ENCODE results near the gene MREG.
"Not testable (repeated sequence)": the region's sequence is repeated elsewhere in the genome, so short reads cannot be mapped to it uniquely, and the experiment has no call there.

The MREG gene

DNA sequence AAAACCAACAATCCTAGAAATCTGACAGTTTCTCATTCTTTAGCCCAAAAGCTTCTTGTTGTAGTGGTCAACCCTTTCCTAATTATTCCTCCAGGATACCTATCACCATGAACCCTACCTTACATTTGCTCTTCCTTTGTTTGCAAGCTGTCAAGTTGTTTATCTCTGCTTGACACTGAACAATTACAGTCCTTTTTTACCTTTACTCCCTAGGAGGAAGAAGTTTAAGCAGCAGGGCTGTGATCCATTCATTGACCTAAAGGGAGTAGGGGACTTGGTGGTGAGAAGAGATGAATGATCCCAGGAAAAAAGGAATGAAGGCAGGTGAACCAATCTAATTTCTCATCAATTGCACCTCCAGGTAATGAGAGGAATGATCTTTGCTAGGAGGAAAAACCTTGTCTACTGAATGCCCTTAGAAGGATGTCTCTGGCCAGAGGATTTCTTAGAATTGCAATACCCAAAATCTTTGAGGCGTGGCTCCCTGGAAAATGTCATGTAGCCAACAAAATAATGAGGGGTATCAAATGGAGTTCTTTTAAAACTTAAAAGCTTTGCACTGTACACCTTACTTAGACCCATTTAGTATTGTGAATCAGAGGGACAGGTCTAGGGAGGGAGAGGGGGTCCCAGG lies 47.7 kb downstream of the MREG start:
- no peaks in the 10 kb centered on the region for H3K4me1 ChIP-seq
- H3K27me3 ChIP-seq, result no peaks in the 10 kb centered on the region
- no peak for DNase-seq
- no peak overlapping the region for H3K4me3 ChIP-seq (ENCODE audit: low read depth, low read length)
- H3K36me3 ChIP-seq, result peaks cover 3% of the 10 kb centered on the region; the same call in 1 of the 2 replicates
- H3K9me3 ChIP-seq, result no peaks in the 10 kb centered on the region; the same call in 1 of the 2 replicates
- TF ChIP-seq, protein P1, sequence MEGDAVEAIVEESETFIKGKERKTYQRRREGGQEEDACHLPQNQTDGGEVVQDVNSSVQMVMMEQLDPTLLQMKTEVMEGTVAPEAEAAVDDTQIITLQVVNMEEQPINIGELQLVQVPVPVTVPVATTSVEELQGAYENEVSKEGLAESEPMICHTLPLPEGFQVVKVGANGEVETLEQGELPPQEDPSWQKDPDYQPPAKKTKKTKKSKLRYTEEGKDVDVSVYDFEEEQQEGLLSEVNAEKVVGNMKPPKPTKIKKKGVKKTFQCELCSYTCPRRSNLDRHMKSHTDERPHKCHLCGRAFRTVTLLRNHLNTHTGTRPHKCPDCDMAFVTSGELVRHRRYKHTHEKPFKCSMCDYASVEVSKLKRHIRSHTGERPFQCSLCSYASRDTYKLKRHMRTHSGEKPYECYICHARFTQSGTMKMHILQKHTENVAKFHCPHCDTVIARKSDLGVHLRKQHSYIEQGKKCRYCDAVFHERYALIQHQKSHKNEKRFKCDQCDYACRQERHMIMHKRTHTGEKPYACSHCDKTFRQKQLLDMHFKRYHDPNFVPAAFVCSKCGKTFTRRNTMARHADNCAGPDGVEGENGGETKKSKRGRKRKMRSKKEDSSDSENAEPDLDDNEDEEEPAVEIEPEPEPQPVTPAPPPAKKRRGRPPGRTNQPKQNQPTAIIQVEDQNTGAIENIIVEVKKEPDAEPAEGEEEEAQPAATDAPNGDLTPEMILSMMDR (IDR thresholded peaks at IDR 0.05; ENCODE audit: low read depth, low read length), result no peak

DNA sequence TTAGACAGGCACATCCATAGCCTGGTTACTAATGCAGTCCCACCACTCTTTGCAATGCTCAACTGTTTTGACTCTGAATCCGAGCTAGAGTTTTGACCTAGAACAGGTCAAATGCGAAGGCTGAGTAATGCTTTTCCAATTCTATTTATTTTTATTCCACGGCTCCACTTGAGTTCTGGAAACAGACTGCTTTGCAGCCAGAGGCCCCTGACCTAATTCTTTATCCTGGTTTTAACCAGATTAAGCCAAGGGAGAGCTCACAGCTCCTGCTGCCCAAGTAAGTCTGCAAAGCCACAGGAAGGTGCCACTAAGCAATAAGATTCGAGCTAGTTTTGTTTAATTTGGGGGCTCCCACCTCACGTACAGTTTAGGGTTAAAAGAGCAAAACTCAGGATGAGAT lies 51.4 kb downstream of the MREG start:
- TF ChIP-seq, protein P1 (IDR thresholded peaks at IDR 0.05; ENCODE audit: low read depth, low read length), result no peak
- no peak for DNase-seq
- 0 out of 2 replicates have a peak, but pooled peaks cover 3% of the 10 kb centered on the region for H3K36me3 ChIP-seq
- H3K27me3 ChIP-seq, result no peaks in the 10 kb centered on the region
- no peaks in the 10 kb centered on the region for H3K9me3 ChIP-seq
- no peak overlapping the region for H3K4me3 ChIP-seq (ENCODE audit: low read depth, low read length)
- no peaks in the 10 kb centered on the region for H3K4me1 ChIP-seq

DNA sequence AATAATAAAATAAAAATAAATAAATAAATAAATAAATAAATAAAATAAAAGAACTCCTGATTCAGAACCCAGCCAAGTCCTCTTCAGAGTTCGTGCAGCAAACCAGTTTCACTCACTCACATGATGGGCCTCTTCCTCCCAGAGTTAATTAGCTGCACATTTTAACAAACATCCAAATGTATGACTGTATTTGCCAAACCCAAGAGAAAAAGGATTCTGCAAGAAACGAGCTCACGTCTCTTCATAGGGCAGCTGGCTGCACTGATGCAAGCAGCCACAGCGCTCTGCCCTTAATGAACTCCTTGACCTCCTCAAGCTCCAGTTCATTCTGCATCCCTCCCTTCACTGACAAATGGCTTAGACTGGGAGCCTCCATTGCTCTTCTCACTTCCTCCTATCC lies 55.1 kb downstream of the MREG start:
- no peaks in the 10 kb centered on the region for H3K9me3 ChIP-seq
- TF ChIP-seq, protein P1 (IDR thresholded peaks at IDR 0.05; ENCODE audit: low read depth, low read length), result no peak
- DNase-seq, result no peak
- peaks cover 5% of the 10 kb centered on the region; the same call in 1 of the 2 replicates for H3K4me1 ChIP-seq
- H3K27me3 ChIP-seq, result no peaks in the 10 kb centered on the region
- no peaks in the 10 kb centered on the region; the same call in 1 of the 2 replicates for H3K36me3 ChIP-seq
- H3K4me3 ChIP-seq (ENCODE audit: low read depth, low read length), result no peak overlapping the region

DNA sequence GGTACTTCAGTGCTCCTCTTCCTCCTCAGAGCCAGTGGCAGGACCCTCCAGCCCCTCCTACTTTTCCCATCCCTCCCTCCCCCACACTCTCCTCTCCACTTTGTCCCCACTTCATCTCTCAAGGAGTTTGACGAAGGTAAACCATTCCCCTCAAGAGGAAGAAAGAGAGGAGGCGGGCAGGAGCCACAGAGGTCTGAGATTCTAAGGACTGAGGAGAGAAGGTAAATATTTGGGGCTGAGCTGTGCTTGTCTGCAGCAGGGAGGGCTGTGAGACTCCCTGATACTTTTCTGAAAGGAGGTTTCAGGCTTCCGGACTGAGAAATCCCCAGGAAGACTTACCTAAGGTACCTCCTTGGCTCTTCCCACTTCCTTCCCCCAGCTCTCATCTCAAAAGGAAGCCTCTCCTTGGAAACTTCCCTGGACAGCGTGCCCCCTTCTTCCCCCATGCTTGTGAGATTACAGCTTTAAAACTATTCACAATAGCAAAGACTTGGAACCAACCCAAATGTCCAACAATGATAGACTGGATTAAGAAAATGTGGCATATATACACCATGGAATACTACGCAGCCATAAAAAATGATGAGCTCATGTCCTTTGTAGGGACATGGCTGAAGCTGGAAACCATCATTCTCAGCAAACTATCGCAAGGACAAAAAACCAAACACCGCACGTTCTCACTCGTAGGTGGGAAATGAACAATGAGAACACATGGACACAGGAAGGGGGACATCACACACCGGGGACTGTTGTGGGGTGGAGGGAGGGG lies 55.8 kb downstream of the MREG start:
- H3K36me3 ChIP-seq; H3K4me3 ChIP-seq (ENCODE audit: low read depth, low read length); H3K27me3 ChIP-seq; H3K4me1 ChIP-seq; H3K9me3 ChIP-seq; DNase-seq: not testable (repeated sequence)

DNA sequence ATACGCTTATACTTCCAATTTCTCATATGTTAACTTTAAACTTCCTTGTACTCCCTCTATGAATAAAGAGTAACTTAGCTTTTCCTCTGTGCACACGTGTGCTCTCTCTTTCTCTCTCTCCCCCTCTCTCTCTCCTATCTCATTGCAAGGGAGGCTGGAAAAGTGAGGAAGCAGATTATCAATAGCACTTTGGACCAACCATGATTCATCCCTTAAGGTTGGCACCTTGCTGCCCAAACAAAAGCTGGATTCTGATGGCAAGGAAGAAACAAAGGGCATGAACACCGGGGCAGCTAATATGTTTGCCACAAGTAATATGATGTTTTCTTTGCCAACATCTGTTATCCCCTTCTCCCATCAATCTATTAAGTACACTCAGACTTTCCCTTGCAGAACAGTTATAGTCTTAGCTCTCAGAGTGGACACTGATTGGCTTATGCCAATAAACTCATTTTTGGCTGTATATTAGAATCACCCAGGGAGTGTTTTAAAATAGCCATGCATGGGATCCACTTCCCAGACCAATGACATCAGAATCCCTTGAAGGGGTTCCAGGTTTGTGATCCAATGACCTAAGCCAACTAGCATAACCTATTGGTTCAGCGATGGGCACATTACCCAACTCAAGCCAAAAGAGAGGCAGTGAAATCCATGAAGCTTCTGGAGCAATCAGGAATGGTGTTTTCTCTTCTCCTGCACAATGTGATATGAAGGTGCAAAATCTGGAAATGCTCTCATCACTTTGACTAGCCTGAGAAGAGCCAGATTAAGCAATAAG lies 60.3 kb downstream of the MREG start:
- Histone ChIP-seq H3K27me3 (no peaks in the 10 kb centered on the region), H3K4me3 (ENCODE audit: low read depth, low read length) (no peak overlapping the region), H3K9me3 (no peaks in the 10 kb centered on the region), H3K36me3 (no peaks in the 10 kb centered on the region; the same call in 1 of the 2 replicates), H3K4me1 (peaks cover 14% of the 10 kb centered on the region)
- TF ChIP-seq, protein P1 (IDR thresholded peaks at IDR 0.05; ENCODE audit: low read depth, low read length), result no peak
- DNase-seq, result no peak

DNA sequence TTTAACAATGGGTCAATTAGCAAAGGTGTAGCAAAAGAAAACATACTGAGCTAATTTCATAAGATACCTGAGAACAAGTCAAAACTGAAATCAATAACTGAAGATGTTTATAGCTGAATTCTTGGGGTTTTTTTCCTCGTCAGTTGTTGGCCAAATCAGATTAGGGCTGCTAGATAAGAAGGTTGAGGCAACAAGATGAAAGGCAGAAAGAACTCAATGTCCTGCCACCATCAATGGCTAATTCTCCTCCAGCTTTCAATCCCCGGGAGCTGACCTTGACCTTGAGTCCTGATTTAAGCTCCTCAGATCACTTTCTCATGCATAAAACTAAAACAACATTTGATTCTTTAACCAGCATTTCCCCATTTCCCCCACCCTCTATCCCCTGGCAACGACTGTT lies 61.8 kb downstream of the MREG start:
- Histone ChIP-seq H3K4me3 (ENCODE audit: low read depth, low read length) (no peak overlapping the region), H3K4me1 (peaks cover 14% of the 10 kb centered on the region), H3K9me3 (no peaks in the 10 kb centered on the region), H3K36me3 (no peaks in the 10 kb centered on the region; the same call in none of the 2 replicates), H3K27me3 (no peaks in the 10 kb centered on the region)
- DNase-seq, result no peak
- TF ChIP-seq, protein P1 (IDR thresholded peaks at IDR 0.05; ENCODE audit: low read depth, low read length), result no peak

Measured in BE2C (cell line).